Measurements from ENCODE around the gene RASGRP2. TPM values are rescaled to one million over a fixed set of nuclear protein-coding genes. Genes with fewer than 3 reads are reported as not detected.

RASGRP2 gene
- total and polyA plus RNA-seq, 2 of the 8 experiments (the other 6 are each of a cell fraction or from before 2014, with no cell fraction given), result 40.6 to 45.7 TPM

- no peak for TF ChIP-seq CTCF (IDR thresholded peaks at IDR 0.05; ENCODE audit: control extremely low read depth in 1 of 3, insufficient read depth in 1 of 3, low read depth in 1 of 3, low read length in 3 of 3)
- TF ChIP-seq, protein P1, sequence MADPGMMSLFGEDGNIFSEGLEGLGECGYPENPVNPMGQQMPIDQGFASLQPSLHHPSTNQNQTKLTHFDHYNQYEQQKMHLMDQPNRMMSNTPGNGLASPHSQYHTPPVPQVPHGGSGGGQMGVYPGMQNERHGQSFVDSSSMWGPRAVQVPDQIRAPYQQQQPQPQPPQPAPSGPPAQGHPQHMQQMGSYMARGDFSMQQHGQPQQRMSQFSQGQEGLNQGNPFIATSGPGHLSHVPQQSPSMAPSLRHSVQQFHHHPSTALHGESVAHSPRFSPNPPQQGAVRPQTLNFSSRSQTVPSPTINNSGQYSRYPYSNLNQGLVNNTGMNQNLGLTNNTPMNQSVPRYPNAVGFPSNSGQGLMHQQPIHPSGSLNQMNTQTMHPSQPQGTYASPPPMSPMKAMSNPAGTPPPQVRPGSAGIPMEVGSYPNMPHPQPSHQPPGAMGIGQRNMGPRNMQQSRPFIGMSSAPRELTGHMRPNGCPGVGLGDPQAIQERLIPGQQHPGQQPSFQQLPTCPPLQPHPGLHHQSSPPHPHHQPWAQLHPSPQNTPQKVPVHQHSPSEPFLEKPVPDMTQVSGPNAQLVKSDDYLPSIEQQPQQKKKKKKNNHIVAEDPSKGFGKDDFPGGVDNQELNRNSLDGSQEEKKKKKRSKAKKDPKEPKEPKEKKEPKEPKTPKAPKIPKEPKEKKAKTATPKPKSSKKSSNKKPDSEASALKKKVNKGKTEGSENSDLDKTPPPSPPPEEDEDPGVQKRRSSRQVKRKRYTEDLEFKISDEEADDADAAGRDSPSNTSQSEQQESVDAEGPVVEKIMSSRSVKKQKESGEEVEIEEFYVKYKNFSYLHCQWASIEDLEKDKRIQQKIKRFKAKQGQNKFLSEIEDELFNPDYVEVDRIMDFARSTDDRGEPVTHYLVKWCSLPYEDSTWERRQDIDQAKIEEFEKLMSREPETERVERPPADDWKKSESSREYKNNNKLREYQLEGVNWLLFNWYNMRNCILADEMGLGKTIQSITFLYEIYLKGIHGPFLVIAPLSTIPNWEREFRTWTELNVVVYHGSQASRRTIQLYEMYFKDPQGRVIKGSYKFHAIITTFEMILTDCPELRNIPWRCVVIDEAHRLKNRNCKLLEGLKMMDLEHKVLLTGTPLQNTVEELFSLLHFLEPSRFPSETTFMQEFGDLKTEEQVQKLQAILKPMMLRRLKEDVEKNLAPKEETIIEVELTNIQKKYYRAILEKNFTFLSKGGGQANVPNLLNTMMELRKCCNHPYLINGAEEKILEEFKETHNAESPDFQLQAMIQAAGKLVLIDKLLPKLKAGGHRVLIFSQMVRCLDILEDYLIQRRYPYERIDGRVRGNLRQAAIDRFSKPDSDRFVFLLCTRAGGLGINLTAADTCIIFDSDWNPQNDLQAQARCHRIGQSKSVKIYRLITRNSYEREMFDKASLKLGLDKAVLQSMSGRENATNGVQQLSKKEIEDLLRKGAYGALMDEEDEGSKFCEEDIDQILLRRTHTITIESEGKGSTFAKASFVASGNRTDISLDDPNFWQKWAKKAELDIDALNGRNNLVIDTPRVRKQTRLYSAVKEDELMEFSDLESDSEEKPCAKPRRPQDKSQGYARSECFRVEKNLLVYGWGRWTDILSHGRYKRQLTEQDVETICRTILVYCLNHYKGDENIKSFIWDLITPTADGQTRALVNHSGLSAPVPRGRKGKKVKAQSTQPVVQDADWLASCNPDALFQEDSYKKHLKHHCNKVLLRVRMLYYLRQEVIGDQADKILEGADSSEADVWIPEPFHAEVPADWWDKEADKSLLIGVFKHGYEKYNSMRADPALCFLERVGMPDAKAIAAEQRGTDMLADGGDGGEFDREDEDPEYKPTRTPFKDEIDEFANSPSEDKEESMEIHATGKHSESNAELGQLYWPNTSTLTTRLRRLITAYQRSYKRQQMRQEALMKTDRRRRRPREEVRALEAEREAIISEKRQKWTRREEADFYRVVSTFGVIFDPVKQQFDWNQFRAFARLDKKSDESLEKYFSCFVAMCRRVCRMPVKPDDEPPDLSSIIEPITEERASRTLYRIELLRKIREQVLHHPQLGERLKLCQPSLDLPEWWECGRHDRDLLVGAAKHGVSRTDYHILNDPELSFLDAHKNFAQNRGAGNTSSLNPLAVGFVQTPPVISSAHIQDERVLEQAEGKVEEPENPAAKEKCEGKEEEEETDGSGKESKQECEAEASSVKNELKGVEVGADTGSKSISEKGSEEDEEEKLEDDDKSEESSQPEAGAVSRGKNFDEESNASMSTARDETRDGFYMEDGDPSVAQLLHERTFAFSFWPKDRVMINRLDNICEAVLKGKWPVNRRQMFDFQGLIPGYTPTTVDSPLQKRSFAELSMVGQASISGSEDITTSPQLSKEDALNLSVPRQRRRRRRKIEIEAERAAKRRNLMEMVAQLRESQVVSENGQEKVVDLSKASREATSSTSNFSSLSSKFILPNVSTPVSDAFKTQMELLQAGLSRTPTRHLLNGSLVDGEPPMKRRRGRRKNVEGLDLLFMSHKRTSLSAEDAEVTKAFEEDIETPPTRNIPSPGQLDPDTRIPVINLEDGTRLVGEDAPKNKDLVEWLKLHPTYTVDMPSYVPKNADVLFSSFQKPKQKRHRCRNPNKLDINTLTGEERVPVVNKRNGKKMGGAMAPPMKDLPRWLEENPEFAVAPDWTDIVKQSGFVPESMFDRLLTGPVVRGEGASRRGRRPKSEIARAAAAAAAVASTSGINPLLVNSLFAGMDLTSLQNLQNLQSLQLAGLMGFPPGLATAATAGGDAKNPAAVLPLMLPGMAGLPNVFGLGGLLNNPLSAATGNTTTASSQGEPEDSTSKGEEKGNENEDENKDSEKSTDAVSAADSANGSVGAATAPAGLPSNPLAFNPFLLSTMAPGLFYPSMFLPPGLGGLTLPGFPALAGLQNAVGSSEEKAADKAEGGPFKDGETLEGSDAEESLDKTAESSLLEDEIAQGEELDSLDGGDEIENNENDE (IDR thresholded peaks at IDR 0.05; ENCODE audit: insufficient replicate concordance, low read length), result no peak
- no peak for TF ChIP-seq SIRT6 (IDR thresholded peaks at IDR 0.05; ENCODE audit: low read length)
- TF ChIP-seq BACH1 (IDR thresholded peaks at IDR 0.05; ENCODE audit: low read length), result no peak
- TF ChIP-seq, protein P2, sequence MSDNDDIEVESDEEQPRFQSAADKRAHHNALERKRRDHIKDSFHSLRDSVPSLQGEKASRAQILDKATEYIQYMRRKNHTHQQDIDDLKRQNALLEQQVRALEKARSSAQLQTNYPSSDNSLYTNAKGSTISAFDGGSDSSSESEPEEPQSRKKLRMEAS (IDR thresholded peaks at IDR 0.05), result no peak
- TF ChIP-seq CREB1 (IDR thresholded peaks at IDR 0.05), result no peak
- TF ChIP-seq MAFK (IDR thresholded peaks at IDR 0.05; ENCODE audit: low read depth, low read length), result no peak
These were observed 46.5 kb upstream of the RASGRP2 start (continued) for GRCh38 chr11:64790205-64791095.
